Prostate gland (tissue), 2 donors: Measurements from ENCODE around the gene MAGEB1.

ENCODE experiments used
- CTCF ChIP-seq, 4 experiments: fragments of 200-600 bp in 2 of 4; fragments of 450-650 bp in 2 of 4; sonication (generic) in 2 of 4; IDR thresholded peaks; 1 replicate in 3 of 4; 2 replicates in 1 of 4; pipeline ENCODE4 v1.5.1; 2016 to 2019; ENCODE audit warnings: antibody characterized with exemption in 4 of 4, mild to moderate bottlenecking in 2 of 4, moderate library complexity in 2 of 4
- POLR2A ChIP-seq: fragments of 450-650 bp; IDR thresholded peaks from one replicate; pipeline ENCODE4 v1.6.1; 2016; ENCODE audit warnings: antibody characterized with exemption, mild to moderate bottlenecking
- POLR2AphosphoS5 ChIP-seq: sonication (generic); formaldehyde crosslinking; IDR thresholded peaks from one replicate; pipeline ENCODE4 v1.6.1; 2017; ENCODE audit warnings: antibody characterized with exemption

DNA sequence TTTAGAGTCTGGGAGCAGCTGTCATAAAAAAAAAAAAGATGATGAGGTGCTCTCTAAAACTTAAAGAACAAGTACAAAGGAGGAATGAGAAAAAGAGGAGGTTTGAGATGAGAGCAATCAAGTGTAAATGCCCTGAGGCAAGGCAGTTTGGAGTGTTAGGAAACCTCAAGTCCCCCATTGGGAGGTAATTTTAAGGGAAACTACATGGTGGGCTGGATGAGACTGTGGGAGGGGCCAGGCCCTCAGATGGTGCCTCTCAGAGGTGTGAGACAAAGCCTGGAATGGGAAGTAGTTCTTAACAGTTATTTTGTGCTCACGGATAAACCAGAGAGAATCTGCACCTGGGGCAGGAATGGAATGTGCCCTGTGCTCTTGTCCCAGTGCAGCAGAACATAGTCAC is 18.4 kb upstream of the MAGEB1 start:
- TF ChIP-seq CTCF (IDR thresholded peaks at IDR 0.05): no peak
- TF ChIP-seq POLR2AphosphoS5: no peak
- TF ChIP-seq POLR2A: no peak
